Stomach (tissue), 9 donors: ENCODE measurements around the gene HEPACAM2. TPM values are rescaled to one million over a fixed set of nuclear protein-coding genes. Genes with fewer than 3 reads are reported as not detected.

ENCODE experiments used
- DNase-seq, 2 donors: peaks; one replicate each; pipeline versions ENCODE4 v3.0.0 to v3.0.0-alpha.2; 2013 to 2019
- H3K27ac ChIP-seq, 5 donors: fragments of 200-600 bp in 4 of 5; sonication (generic) in 4 of 5; one replicate each; pipeline ENCODE4 v1.5.1; 2013 to 2019; ENCODE audit warnings: mild to moderate bottlenecking in 1 of 5, moderate library complexity in 1 of 5
- H3K27me3 ChIP-seq, 3 donors: fragments of 200-600 bp; sonication (generic); one replicate each; pipeline ENCODE4 v1.5.1; 2017 to 2019; ENCODE audit warnings: mixed run types in 1 of 3
- H3K36me3 ChIP-seq, 4 donors: fragments of 200-600 bp; sonication (generic); 1 replicate in 3 of 4; 2 replicates in 1 of 4; pipeline ENCODE4 v1.5.1; 2016 to 2019
- H3K4me1 ChIP-seq, 4 donors: fragments of 200-600 bp; sonication (generic); one replicate each; pipeline ENCODE4 v1.5.1; 2016 to 2019
- H3K4me3 ChIP-seq, 4 donors: fragments of 200-600 bp; sonication (generic) in 3 of 4; one replicate each; pipeline ENCODE4 v1.5.1; 2016 to 2019; ENCODE audit warnings: mild to moderate bottlenecking in 1 of 4
- H3K9me3 ChIP-seq, 4 donors: fragments of 200-600 bp; sonication (generic); one replicate each; pipeline ENCODE4 v1.5.1; 2016 to 2019
- EP300 ChIP-seq: sonication (generic); formaldehyde crosslinking; IDR thresholded peaks from one replicate; pipeline ENCODE4 v1.6.1; 2017; ENCODE audit warnings: antibody characterized with exemption
- POLR2A ChIP-seq, 4 donors: fragments of 450-650 bp; IDR thresholded peaks; one replicate each; pipeline ENCODE4 v1.6.1; 2016; ENCODE audit warnings: antibody characterized with exemption in 4 of 4, control low read depth in 2 of 4, mild to moderate bottlenecking in 1 of 4, moderate library complexity in 1 of 4
- POLR2AphosphoS5 ChIP-seq, 3 donors: sonication (generic); formaldehyde crosslinking; IDR thresholded peaks; one replicate each; pipeline ENCODE4 v1.6.1; 2016; ENCODE audit warnings: antibody characterized with exemption in 3 of 3
- WGBS, 5 donors: extraction: QIAGEN DNeasy Blood & Tissue Kit in 3 of 5; methylation state at CpG; one replicate each; pipeline versions ENCODE4 v1.1.5 to v1.1.7; 2013 to 2018; 5-methylcytosine and 5-hydroxymethylcytosine counted together
- intact Hi-C: fragments of 100-400 bp; cut with DNase I; formaldehyde crosslinking; loops from one replicate; pipeline ENCODE4 v1.15.1; 2023; ENCODE audit warnings: low total_unique reads
- polyA plus RNA-seq, 3 donors: library from polyadenylated mRNA; stranded (reverse); fragments of 200-250 nt; gene quantifications; one replicate each; pipeline ENCODE4 v1.2.3, GENCODE V29; 2013
- total RNA-seq, 5 donors: library from RNA; depleted of rRNA; stranded (reverse); fragments of >200 nt; gene quantifications; one replicate each; pipeline versions ENCODE4 v1.1.0 to v1.2.3, GENCODE V29; 2014 to 2016
- TF ChIP-seq, protein P1 (sequence below), 7 experiments: fragments of 450-650 bp in 4 of 7; fragments of 200-600 bp in 3 of 7; sonication (generic) in 3 of 7; IDR thresholded peaks; one replicate each; pipeline ENCODE4 v1.5.1; 2016 to 2019; ENCODE audit warnings: antibody characterized with exemption in 7 of 7, control low read depth in 2 of 7, mild to moderate bottlenecking in 1 of 7
- donor health status: healthy with polysubstance abuse.
- donor health status: Bipolar disorder and iron deficiency.
- donor health status: healthy.

The HEPACAM2 gene
- total and polyA plus RNA-seq, 8 donors, result 0.83 to 6.4 (median 2.3) TPM; not detected in 1

DNA sequence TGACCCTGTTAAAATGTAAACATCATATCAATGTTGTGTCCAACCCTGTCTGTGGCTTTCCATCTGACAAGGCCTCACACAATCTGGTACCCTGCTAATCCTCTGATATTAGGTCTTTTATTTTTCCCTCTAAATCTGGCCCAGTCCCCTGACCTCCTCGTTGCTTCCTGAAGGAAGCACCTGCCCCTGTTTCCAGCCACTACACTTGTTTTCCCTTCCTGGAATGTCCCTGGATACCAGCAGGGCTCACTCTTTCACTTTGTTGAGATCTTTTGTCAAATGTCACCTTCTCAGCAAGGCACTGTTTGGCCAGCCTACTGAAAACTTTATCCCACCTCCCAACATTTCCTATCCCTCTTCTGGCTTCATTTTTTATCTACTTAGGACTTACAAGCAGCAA, 80.2 kb downstream of the HEPACAM2 start:
- 5 to 41% (median 29%) methylated on average over 1 of the region's 1 CpG for WGBS, 5 donors
- TF ChIP-seq EP300, result no peak
- TF ChIP-seq, protein P1, sequence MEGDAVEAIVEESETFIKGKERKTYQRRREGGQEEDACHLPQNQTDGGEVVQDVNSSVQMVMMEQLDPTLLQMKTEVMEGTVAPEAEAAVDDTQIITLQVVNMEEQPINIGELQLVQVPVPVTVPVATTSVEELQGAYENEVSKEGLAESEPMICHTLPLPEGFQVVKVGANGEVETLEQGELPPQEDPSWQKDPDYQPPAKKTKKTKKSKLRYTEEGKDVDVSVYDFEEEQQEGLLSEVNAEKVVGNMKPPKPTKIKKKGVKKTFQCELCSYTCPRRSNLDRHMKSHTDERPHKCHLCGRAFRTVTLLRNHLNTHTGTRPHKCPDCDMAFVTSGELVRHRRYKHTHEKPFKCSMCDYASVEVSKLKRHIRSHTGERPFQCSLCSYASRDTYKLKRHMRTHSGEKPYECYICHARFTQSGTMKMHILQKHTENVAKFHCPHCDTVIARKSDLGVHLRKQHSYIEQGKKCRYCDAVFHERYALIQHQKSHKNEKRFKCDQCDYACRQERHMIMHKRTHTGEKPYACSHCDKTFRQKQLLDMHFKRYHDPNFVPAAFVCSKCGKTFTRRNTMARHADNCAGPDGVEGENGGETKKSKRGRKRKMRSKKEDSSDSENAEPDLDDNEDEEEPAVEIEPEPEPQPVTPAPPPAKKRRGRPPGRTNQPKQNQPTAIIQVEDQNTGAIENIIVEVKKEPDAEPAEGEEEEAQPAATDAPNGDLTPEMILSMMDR (IDR thresholded peaks at IDR 0.05), result no peak
- TF ChIP-seq POLR2AphosphoS5 (IDR thresholded peaks at IDR 0.05), result no peak
- no peak for TF ChIP-seq POLR2A (IDR thresholded peaks at IDR 0.05)
- peaks cover 0 to 24% (median 14%) of the 10 kb centered on the region in 4 donors for H3K4me1 ChIP-seq
- no peaks in the 10 kb centered on the region for H3K27me3 ChIP-seq
- peak in 1 of 2 donors; percentile 20 for DNase-seq
- intact Hi-C loops, result no loop called here
- H3K27ac ChIP-seq, result peak overlapping the region in 1 of 5 donors; percentile 76
- peak overlapping the region in 1 of 4 donors; percentile 43 for H3K4me3 ChIP-seq
- no peaks in the 10 kb centered on the region for H3K9me3 ChIP-seq
- H3K36me3 ChIP-seq, result peaks cover 8 to 45% (median 37%) of the 10 kb centered on the region in 4 donors

GRCh38 chr7:93145354-93145753, 80.9 kb downstream of the HEPACAM2 start:
- Histone ChIP-seq H3K4me1 (peaks cover 0 to 24% (median 14%) of the 10 kb centered on the region in 4 donors), H3K4me3 (peak overlapping the region in 1 of 4 donors; percentile 43), H3K36me3 (peaks cover 9 to 52% (median 44%) of the 10 kb centered on the region in 4 donors), H3K27me3 (no peaks in the 10 kb centered on the region), H3K9me3 (no peaks in the 10 kb centered on the region), H3K27ac (peak overlapping the region in 1 of 5 donors; percentile 76)
- 29 to 54% (median 44%) methylated on average over 3 of the region's 3 CpGs for WGBS, 5 donors
- DNase-seq, result no peak
- TF ChIP-seq POLR2A (IDR thresholded peaks at IDR 0.05) (no peak), POLR2AphosphoS5 (IDR thresholded peaks at IDR 0.05) (no peak), EP300 (no peak)
- TF ChIP-seq, protein P1 (IDR thresholded peaks at IDR 0.05), result no peak
- intact Hi-C loops, result no loop called here

DNA sequence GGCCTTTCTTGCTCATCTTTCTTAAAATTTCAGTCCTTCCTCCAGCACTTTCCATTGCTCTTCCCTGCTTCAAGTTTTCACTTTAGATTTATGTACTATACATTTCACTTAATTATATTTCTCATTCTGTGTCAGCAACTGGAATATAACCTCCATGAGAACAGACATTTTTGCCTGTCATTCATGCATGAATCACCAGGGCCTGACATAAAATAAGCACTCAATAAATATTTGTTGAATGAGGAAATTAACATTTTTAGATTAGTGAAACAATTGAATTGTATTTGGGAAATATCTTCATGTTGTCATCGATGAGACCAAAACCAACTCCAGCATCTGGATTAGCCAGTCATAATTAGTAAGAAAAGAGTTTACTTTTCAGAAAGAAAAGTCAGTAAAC, 84.1 kb downstream of the HEPACAM2 start:
- peaks cover 23 to 84% (median 74%) of the 10 kb centered on the region in 4 donors for H3K36me3 ChIP-seq
- peaks cover 0 to 16% (median 9%) of the 10 kb centered on the region in 4 donors for H3K4me1 ChIP-seq
- 87 to 99% (median 91%) methylated on average over 1 of the region's 1 CpG for WGBS, 5 donors
- no peak overlapping the region for H3K4me3 ChIP-seq
- DNase-seq, result no peak
- H3K27me3 ChIP-seq, result no peaks in the 10 kb centered on the region
- intact Hi-C loops, result no loop called here
- H3K27ac ChIP-seq, result no peak overlapping the region
- TF ChIP-seq POLR2AphosphoS5 (IDR thresholded peaks at IDR 0.05) (no peak), POLR2A (IDR thresholded peaks at IDR 0.05) (no peak), EP300 (no peak)
- TF ChIP-seq, protein P1 (IDR thresholded peaks at IDR 0.05), result no peak
- peaks cover 0 to 30% (median 10%) of the 10 kb centered on the region in 4 donors for H3K9me3 ChIP-seq

- Histone ChIP-seq H3K36me3 (peaks cover 29 to 99% (median 89%) of the 10 kb centered on the region in 4 donors), H3K4me3 (no peak overlapping the region), H3K4me1 (peaks cover 0 to 4% (median under 1%) of the 10 kb centered on the region in 4 donors), H3K27ac (no peak overlapping the region), H3K27me3 (no peaks in the 10 kb centered on the region), H3K9me3 (peaks cover 0 to 43% (median 17%) of the 10 kb centered on the region in 4 donors)
- no peak for DNase-seq
- TF ChIP-seq, protein P1 (IDR thresholded peaks at IDR 0.05), result no peak
- TF ChIP-seq POLR2AphosphoS5 (IDR thresholded peaks at IDR 0.05), result no peak
- TF ChIP-seq POLR2A (IDR thresholded peaks at IDR 0.05), result no peak
- TF ChIP-seq EP300, result no peak
- intact Hi-C loops, result no loop called here
- WGBS, 5 donors, result 87 to 95% (median 92%) methylated on average over 3 of the region's 3 CpGs
These were observed 85.6 kb downstream of the HEPACAM2 start for GRCh38 chr7:93140582-93141191.
